SU-DHL-6 (cell line): ENCODE data around the gene MAP3K19.

ENCODE experiments used
- CTCF ChIP-seq: fragments of 200-600 bp; sonication (generic); IDR thresholded peaks from one replicate; pipeline ENCODE4 v1.5.1; 2017; ENCODE audit warnings: antibody characterized with exemption, mild to moderate bottlenecking, low read length, moderate library complexity; ENCODE audit not compliant: insufficient read depth, poor library complexity, severe bottlenecking
- EZH2phosphoT487 ChIP-seq: fragments of 200-600 bp; sonication (generic), shearing (Covaris generic); conservative IDR thresholded peaks from 2 replicates; pipeline ENCODE4 v1.6.1; 2018; ENCODE audit warnings: mild to moderate bottlenecking, antibody characterized with exemption, low read length, moderate library complexity, mixed read lengths

- TF ChIP-seq CTCF: no peak
- no peak for TF ChIP-seq EZH2phosphoT487
Measured at GRCh38 chr2:135023886-135024485, 23.3 kb downstream of the MAP3K19 start.
